HepG2 (cell line): ENCODE results near the gene RPTOR. TPM values are rescaled to one million over a fixed set of nuclear protein-coding genes. Genes with fewer than 3 reads are reported as not detected.

Source experiments
- ATAC-seq: fragments of 200-7000 bp; cut with Tn5 transposase; 3 replicates; pipeline ENCODE4 v1.9.1; 2020; ENCODE audit warnings: mild to moderate bottlenecking, moderate library complexity
- BruUV-seq: library from RNA; stranded (reverse); fragments of 400-500 nt; replicated peaks from 2 replicates; lab custom pipeline; 2021; lab: Mats Ljungman, UMichigan
- CTCF ChIA-PET: fragments of 300-600 bp; formaldehyde crosslinking; extraction: SDS; loops from one replicate; lab custom pipeline; 2021; ENCODE audit warnings: low total read pairs, inconsistent platforms, low intra/inter-chr PET ratio; lab: Yijun Ruan, JAX
- POLR2A ChIA-PET: fragments of 350-600 bp; sonication (Branson Sonifier 250); formaldehyde crosslinking; loops from one replicate; lab custom pipeline; 2020; ENCODE audit warnings: antibody characterized with exemption, inconsistent platforms; lab: Yijun Ruan, JAX
- DNase-seq: peaks from one replicate; pipeline ENCODE4 v3.0.0-alpha.2; 2015; ENCODE audit warnings: low spot score
- FAIRE-seq: peaks from 3 replicates; lab custom pipeline; 2011; peaks lifted over from hg19 to GRCh38; lab: Jason Lieb, UNC
- H2AFZ ChIP-seq: one replicate; pipeline ENCODE4 v1.6.1; 2011; ENCODE audit warnings: low read length, inconsistent platforms
- H3K27ac ChIP-seq: fragments of 300-600 bp; 3 replicates; pipeline ENCODE4 v1.8.0; 2011; ENCODE audit warnings: mixed run types, mild to moderate bottlenecking, mixed read lengths, low read length, inconsistent platforms; ENCODE audit not compliant: insufficient read depth; ENCODE audit errors: extremely low read length
- H3K27me3 ChIP-seq, 2 experiments: fragments of 200-600 bp in 1 of 2; 2 replicates in 1 of 2; 3 replicates in 1 of 2; pipeline versions ENCODE4 v1.6.0 to v1.8.0; 2011; ENCODE audit warnings: low read length in 2 of 2, mild to moderate bottlenecking in 2 of 2, moderate library complexity in 2 of 2, inconsistent platforms in 1 of 2; ENCODE audit not compliant: insufficient read depth in 2 of 2, control insufficient read depth in 1 of 2
- H3K36me3 ChIP-seq, 2 experiments: fragments of 200-600 bp in 1 of 2; replicated peaks in 1 of 2; 2 replicates in 1 of 2; 3 replicates in 1 of 2; pipeline versions ENCODE4 v1.5.1 to v1.8.0; 2011; ENCODE audit warnings: low read length in 2 of 2, inconsistent platforms in 1 of 2; ENCODE audit not compliant: insufficient read depth in 2 of 2, control insufficient read depth in 1 of 2
- H3K4me1 ChIP-seq: 2 replicates; pipeline ENCODE4 v1.5.1; 2012; ENCODE audit warnings: low read length, inconsistent platforms; ENCODE audit not compliant: insufficient read depth
- H3K4me2 ChIP-seq: 2 replicates; pipeline ENCODE4 v1.6.0; 2011; ENCODE audit warnings: low read depth, low read length, inconsistent platforms
- H3K4me3 ChIP-seq, 3 experiments: fragments of 200-600 bp in 1 of 3; sonication (generic), shearing (Covaris generic) in 1 of 3; replicated peaks in 1 of 3; 2 replicates each; pipeline ENCODE4 v1.5.1; 2011 to 2016; ENCODE audit warnings: low read length in 3 of 3, inconsistent platforms in 2 of 3, low read depth in 2 of 3, mild to moderate bottlenecking in 2 of 3, control low read depth in 1 of 3, mixed read lengths in 1 of 3; ENCODE audit not compliant: insufficient read depth in 1 of 3
- H3K79me2 ChIP-seq: one replicate; pipeline ENCODE4 v1.6.1; 2011; ENCODE audit warnings: low read length, inconsistent platforms; ENCODE audit not compliant: insufficient read depth
- H3K9ac ChIP-seq: 2 replicates; pipeline ENCODE4 v1.6.0; 2011; ENCODE audit warnings: mild to moderate bottlenecking, low read depth, low read length, inconsistent platforms; ENCODE audit not compliant: insufficient read depth
- H3K9me3 ChIP-seq: 2 replicates; pipeline ENCODE4 v1.5.1; 2012; ENCODE audit warnings: mild to moderate bottlenecking, low read length
- H4K20me1 ChIP-seq: 2 replicates; pipeline ENCODE4 v1.6.0; 2011; ENCODE audit warnings: inconsistent platforms, mild to moderate bottlenecking, low read length, moderate library complexity; ENCODE audit not compliant: insufficient read depth
- ELF3 ChIP-seq: IDR thresholded peaks from 2 replicates; pipeline ENCODE4 v1.6.1; 2016; ENCODE audit warnings: missing genetic modification reagents, missing compliant biosample characterization
- NRL ChIP-seq: sonication (generic); formaldehyde crosslinking; IDR thresholded peaks from 2 replicates; pipeline ENCODE4 v1.5.0; 2020; ENCODE audit warnings: missing genetic modification reagents, mild to moderate bottlenecking, moderate library complexity, borderline replicate concordance
- ZNF124 ChIP-seq: sonication (generic); formaldehyde crosslinking; IDR thresholded peaks from 2 replicates; pipeline ENCODE4 v1.4.0; 2020; ENCODE audit warnings: missing genetic modification reagents
- ZNF44 ChIP-seq: sonication (generic); formaldehyde crosslinking; IDR thresholded peaks from 2 replicates; pipeline ENCODE4 v1.5.1; 2020; ENCODE audit warnings: mild to moderate bottlenecking, missing genetic modification reagents
- WGBS: methylation state at CpG from one replicate; pipeline ENCODE4 v1.1.6; 2017; ENCODE audit warnings: low lambda C conversion rate; 5-methylcytosine and 5-hydroxymethylcytosine counted together
- in situ Hi-C: cut with HindIII; loops from 2 replicates; pipeline ENCODE4 v1.10.0; 2017; ENCODE audit warnings: low pct_unique_long_range_greater_than_20kb; ENCODE audit not compliant: extremely low pct_ligation_motif_present
- intact Hi-C: fragments of 100-400 bp; cut with micrococcal nuclease; formaldehyde crosslinking; loops from one replicate; pipeline ENCODE4 v1.10.0; 2022; ENCODE audit not compliant: unreplicated experiment
- polyA plus RNA-seq, 8 experiments: library from polyadenylated mRNA; depleted of rRNA in 3 of 8; stranded (reverse) in 7 of 8; unstranded in 1 of 8; fragments of >200 nt; fragmentation: Illumina TruSeq in 4 of 8; extraction: Trizol in 4 of 8; gene quantifications; 2 replicates each; pipeline versions ENCODE4 v1.2.1 to v1.2.3, GENCODE V29; 2011 to 2016; ENCODE audit warnings: low read depth in 4 of 8, missing spikeins in 1 of 8, mixed read lengths in 1 of 8; ENCODE audit not compliant: insufficient read depth in 1 of 8
- total RNA-seq, 5 experiments: library from RNA; depleted of rRNA; stranded (reverse); fragments of >200 nt; fragmentation: Illumina TruSeq; extraction: Trizol; gene quantifications; 2 replicates each; pipeline ENCODE4 v1.2.3, GENCODE V29; 2016; ENCODE audit warnings: low read depth in 1 of 5
- TF ChIP-seq, protein P1 (sequence below): sonication (generic); formaldehyde crosslinking; IDR thresholded peaks from 2 replicates; pipeline ENCODE4 v1.4.0; 2020; ENCODE audit warnings: missing genetic modification reagents, borderline replicate concordance

Gene RPTOR
- total and polyA plus RNA-seq, 2 of the 13 experiments (the other 11 are each of a cell fraction or from before 2014, with no cell fraction given): 6.6 to 25.3 TPM

GRCh38 chr17:80845069-80845862 is 300.6 kb downstream of the RPTOR start:
- intact Hi-C loops (no loop called here), in situ Hi-C loops (no loop called here)
- DNase-seq (no peak), ATAC-seq (no peak), FAIRE-seq (no peak)
- Histone ChIP-seq H3K4me3 (no peak overlapping the region), H3K4me1 (peaks cover 12% of the 10 kb centered on the region), H3K36me3 (peaks cover 20 to 35% of the 10 kb centered on the region in 2 experiments; a peak in 4 of 5 replicates), H4K20me1 (peaks cover 4% of the 10 kb centered on the region; the same call in 1 of the 2 replicates), H2AFZ (no peak overlapping the region), H3K4me2 (no peak overlapping the region), H3K27ac (no peak overlapping the region), H3K9ac (no peak overlapping the region), H3K9me3 (no peaks in the 10 kb centered on the region), H3K79me2 (no peaks in the 10 kb centered on the region), H3K27me3 (no peaks in the 10 kb centered on the region)
- BruUV-seq: no TSS peak
- ChIA-PET CTCF (no interaction called here), POLR2A (no interaction called here)
- 97% methylated on average over 31 of the region's 31 CpGs for WGBS
- TF ChIP-seq ZNF44 (CRISPR knock-in tag): no peak
- no peak for TF ChIP-seq ELF3 (CRISPR knock-in tag)
- 0 out of 2 replicates have a peak, but pooled peaks have one; percentile 26 for TF ChIP-seq NRL (CRISPR knock-in tag)
- no peak for TF ChIP-seq ZNF124 (CRISPR knock-in tag)
- TF ChIP-seq, protein P1, sequence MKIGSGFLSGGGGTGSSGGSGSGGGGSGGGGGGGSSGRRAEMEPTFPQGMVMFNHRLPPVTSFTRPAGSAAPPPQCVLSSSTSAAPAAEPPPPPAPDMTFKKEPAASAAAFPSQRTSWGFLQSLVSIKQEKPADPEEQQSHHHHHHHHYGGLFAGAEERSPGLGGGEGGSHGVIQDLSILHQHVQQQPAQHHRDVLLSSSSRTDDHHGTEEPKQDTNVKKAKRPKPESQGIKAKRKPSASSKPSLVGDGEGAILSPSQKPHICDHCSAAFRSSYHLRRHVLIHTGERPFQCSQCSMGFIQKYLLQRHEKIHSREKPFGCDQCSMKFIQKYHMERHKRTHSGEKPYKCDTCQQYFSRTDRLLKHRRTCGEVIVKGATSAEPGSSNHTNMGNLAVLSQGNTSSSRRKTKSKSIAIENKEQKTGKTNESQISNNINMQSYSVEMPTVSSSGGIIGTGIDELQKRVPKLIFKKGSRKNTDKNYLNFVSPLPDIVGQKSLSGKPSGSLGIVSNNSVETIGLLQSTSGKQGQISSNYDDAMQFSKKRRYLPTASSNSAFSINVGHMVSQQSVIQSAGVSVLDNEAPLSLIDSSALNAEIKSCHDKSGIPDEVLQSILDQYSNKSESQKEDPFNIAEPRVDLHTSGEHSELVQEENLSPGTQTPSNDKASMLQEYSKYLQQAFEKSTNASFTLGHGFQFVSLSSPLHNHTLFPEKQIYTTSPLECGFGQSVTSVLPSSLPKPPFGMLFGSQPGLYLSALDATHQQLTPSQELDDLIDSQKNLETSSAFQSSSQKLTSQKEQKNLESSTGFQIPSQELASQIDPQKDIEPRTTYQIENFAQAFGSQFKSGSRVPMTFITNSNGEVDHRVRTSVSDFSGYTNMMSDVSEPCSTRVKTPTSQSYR (CRISPR knock-in tag): no peak
